K562 (cell line): ENCODE results near the gene PTPRG. TPM values are rescaled to one million over a fixed set of nuclear protein-coding genes. Genes with fewer than 3 reads are reported as not detected.

Source experiments
- ATF7 ChIP-seq: fragments of 450-650 bp; IDR thresholded peaks from 2 replicates; pipeline ENCODE4 v1.7.1; 2014; ENCODE audit warnings: mild to moderate bottlenecking, moderate library complexity
- BMI1 ChIP-seq: fragments of 150-350 bp; IDR thresholded peaks from 2 replicates; pipeline ENCODE4 v1.6.1; 2014; ENCODE audit warnings: low read length
- CBX8 ChIP-seq: fragments of 200-600 bp; sonication (generic); IDR thresholded peaks from 2 replicates; pipeline ENCODE4 v1.6.1; 2012; ENCODE audit warnings: borderline replicate concordance, mixed run types, low read depth, mild to moderate bottlenecking, moderate library complexity, mixed read lengths, low read length, control low read depth, inconsistent platforms; ENCODE audit not compliant: poor library complexity, severe bottlenecking; ENCODE audit errors: extremely low read depth
- CHD1 ChIP-seq: fragments of 200-600 bp; sonication (generic); IDR thresholded peaks from one replicate; pipeline ENCODE4 v1.6.1; 2012; ENCODE audit warnings: mild to moderate bottlenecking, moderate library complexity, low read length, inconsistent platforms
- JUNB ChIP-seq: fragments of 450-650 bp; formaldehyde crosslinking; conservative IDR thresholded peaks from 2 replicates; pipeline ENCODE4 v1.4.0; 2020; ENCODE audit warnings: mild to moderate bottlenecking
- MAFK ChIP-seq: IDR thresholded peaks from 2 replicates; pipeline ENCODE4 v1.6.1; 2011; ENCODE audit warnings: low read length, improper control_type of control experiment
- SRSF7 ChIP-seq: fragments of 200-400 bp; formaldehyde crosslinking; optimal IDR thresholded peaks from 2 replicates; pipeline ENCODE3; 2017; ENCODE audit warnings: mild to moderate bottlenecking, low read depth, low read length
- polyA plus RNA-seq, 8 experiments: library from polyadenylated mRNA; depleted of rRNA in 4 of 8; stranded (reverse) in 5 of 8; unstranded in 3 of 8; fragments of >200 nt; fragmentation: Nextera tagmentation in 2 of 8; fragmentation: Illumina TruSeq in 1 of 8; extraction: Ambion mirVana in 2 of 8; extraction: Trizol in 1 of 8; gene quantifications; 2 replicates each; pipeline versions ENCODE4 v1.2.1 to v1.2.3, GENCODE V29; 2011 to 2014; ENCODE audit warnings: inconsistent platforms in 1 of 8, missing spikeins in 1 of 8
- total RNA-seq, 7 experiments: library from RNA; depleted of rRNA in 6 of 7; stranded (reverse); fragments of >200 nt in 6 of 7; fragmentation: Illumina TruSeq in 2 of 7; extraction: Trizol in 2 of 7; gene quantifications; 2 replicates each; pipeline versions ENCODE4 v1.2.1 to v1.2.3, GENCODE V29; 2011 to 2021; ENCODE audit warnings: low replicate concordance in 1 of 7
- TF ChIP-seq, protein P1 (sequence below): fragments of 450-650 bp; IDR thresholded peaks from 2 replicates; pipeline ENCODE4 v1.6.1; 2016; ENCODE audit warnings: mild to moderate bottlenecking, moderate library complexity

The PTPRG gene
- total and polyA plus RNA-seq, 9 of the 15 experiments (the other 6 are each of a cell fraction or from before 2014, with no cell fraction given): 0.16 TPM; not detected in 8

DNA sequence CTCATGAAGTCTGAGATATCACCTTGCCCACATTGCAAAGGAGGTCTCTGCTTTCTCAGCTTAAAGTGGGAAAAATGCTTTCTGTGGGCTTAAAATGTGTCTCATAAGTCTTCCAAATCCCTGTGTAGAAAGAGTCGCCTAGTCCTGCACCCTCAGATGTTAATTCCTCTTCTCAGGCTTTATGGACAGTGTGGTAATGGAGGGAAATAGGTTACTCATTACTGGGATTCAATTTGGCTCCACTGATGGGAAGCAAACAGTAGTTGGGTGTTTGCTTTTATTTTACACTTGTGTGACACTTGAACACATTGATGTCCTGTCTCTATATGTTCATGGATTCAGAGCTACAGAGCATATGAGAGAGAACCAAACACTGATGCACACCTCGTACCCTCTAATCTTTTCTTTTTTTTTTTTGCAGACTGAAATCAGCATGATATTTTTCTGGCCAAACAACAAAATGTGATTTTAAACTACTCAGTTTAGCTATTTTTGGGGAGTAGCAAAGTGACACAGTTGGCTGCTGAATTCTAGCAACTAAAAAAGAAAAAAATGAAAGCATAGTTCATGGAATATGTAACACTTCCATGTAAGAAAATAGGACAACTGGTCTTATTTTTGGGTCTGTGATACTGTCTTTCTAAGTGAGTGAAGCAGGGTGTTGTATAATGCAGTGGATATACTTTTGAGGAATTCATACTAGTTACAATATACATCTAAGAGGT lies 8.6 kb downstream of the PTPRG start (continued):
- TF ChIP-seq, protein P1, sequence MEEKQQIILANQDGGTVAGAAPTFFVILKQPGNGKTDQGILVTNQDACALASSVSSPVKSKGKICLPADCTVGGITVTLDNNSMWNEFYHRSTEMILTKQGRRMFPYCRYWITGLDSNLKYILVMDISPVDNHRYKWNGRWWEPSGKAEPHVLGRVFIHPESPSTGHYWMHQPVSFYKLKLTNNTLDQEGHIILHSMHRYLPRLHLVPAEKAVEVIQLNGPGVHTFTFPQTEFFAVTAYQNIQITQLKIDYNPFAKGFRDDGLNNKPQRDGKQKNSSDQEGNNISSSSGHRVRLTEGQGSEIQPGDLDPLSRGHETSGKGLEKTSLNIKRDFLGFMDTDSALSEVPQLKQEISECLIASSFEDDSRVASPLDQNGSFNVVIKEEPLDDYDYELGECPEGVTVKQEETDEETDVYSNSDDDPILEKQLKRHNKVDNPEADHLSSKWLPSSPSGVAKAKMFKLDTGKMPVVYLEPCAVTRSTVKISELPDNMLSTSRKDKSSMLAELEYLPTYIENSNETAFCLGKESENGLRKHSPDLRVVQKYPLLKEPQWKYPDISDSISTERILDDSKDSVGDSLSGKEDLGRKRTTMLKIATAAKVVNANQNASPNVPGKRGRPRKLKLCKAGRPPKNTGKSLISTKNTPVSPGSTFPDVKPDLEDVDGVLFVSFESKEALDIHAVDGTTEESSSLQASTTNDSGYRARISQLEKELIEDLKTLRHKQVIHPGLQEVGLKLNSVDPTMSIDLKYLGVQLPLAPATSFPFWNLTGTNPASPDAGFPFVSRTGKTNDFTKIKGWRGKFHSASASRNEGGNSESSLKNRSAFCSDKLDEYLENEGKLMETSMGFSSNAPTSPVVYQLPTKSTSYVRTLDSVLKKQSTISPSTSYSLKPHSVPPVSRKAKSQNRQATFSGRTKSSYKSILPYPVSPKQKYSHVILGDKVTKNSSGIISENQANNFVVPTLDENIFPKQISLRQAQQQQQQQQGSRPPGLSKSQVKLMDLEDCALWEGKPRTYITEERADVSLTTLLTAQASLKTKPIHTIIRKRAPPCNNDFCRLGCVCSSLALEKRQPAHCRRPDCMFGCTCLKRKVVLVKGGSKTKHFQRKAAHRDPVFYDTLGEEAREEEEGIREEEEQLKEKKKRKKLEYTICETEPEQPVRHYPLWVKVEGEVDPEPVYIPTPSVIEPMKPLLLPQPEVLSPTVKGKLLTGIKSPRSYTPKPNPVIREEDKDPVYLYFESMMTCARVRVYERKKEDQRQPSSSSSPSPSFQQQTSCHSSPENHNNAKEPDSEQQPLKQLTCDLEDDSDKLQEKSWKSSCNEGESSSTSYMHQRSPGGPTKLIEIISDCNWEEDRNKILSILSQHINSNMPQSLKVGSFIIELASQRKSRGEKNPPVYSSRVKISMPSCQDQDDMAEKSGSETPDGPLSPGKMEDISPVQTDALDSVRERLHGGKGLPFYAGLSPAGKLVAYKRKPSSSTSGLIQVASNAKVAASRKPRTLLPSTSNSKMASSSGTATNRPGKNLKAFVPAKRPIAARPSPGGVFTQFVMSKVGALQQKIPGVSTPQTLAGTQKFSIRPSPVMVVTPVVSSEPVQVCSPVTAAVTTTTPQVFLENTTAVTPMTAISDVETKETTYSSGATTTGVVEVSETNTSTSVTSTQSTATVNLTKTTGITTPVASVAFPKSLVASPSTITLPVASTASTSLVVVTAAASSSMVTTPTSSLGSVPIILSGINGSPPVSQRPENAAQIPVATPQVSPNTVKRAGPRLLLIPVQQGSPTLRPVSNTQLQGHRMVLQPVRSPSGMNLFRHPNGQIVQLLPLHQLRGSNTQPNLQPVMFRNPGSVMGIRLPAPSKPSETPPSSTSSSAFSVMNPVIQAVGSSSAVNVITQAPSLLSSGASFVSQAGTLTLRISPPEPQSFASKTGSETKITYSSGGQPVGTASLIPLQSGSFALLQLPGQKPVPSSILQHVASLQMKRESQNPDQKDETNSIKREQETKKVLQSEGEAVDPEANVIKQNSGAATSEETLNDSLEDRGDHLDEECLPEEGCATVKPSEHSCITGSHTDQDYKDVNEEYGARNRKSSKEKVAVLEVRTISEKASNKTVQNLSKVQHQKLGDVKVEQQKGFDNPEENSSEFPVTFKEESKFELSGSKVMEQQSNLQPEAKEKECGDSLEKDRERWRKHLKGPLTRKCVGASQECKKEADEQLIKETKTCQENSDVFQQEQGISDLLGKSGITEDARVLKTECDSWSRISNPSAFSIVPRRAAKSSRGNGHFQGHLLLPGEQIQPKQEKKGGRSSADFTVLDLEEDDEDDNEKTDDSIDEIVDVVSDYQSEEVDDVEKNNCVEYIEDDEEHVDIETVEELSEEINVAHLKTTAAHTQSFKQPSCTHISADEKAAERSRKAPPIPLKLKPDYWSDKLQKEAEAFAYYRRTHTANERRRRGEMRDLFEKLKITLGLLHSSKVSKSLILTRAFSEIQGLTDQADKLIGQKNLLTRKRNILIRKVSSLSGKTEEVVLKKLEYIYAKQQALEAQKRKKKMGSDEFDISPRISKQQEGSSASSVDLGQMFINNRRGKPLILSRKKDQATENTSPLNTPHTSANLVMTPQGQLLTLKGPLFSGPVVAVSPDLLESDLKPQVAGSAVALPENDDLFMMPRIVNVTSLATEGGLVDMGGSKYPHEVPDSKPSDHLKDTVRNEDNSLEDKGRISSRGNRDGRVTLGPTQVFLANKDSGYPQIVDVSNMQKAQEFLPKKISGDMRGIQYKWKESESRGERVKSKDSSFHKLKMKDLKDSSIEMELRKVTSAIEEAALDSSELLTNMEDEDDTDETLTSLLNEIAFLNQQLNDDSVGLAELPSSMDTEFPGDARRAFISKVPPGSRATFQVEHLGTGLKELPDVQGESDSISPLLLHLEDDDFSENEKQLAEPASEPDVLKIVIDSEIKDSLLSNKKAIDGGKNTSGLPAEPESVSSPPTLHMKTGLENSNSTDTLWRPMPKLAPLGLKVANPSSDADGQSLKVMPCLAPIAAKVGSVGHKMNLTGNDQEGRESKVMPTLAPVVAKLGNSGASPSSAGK: no peak
- no peak for TF ChIP-seq ATF7
- no peak for TF ChIP-seq BMI1
- no peak for TF ChIP-seq CBX8
- no peak for TF ChIP-seq JUNB (CRISPR knock-in tag)
- no peak for TF ChIP-seq SRSF7
- no peak for TF ChIP-seq MAFK
- no peak for TF ChIP-seq CHD1
